ENCODE results near the gene TP53. TPM values are rescaled to one million over a fixed set of nuclear protein-coding genes. Genes with fewer than 3 reads are reported as not detected.

TP53 gene
- total RNA-seq, 4 donors from 2014 or later, result 14.7 to 16.3 (median 15.6) TPM

GRCh38 chr17:7707446-7707845, 20.2 kb upstream of the TP53 start:
- Histone ChIP-seq H3K4me1 (peaks cover 0 to 25% (median 11%) of the 10 kb centered on the region in 3 donors), H3K27ac (no peak overlapping the region), H3K36me3 (peaks cover 0 to 8% of the 10 kb centered on the region in 2 donors), H3K27me3 (peaks cover 100% of the 10 kb centered on the region), H3K9me3 (no peaks in the 10 kb centered on the region), H3K4me3 (no peak overlapping the region)
- no CpG with 5 or more reads among the region's 9 CpGs for WGBS, 2 donors (ENCODE audit: low coverage in 1 of 2)
- no peak for ATAC-seq
- TF ChIP-seq CTCF (IDR thresholded peaks at IDR 0.05) (no peak), EP300 (IDR thresholded peaks at IDR 0.05) (no peak), POLR2AphosphoS5 (IDR thresholded peaks at IDR 0.05) (no peak), POLR2A (IDR thresholded peaks at IDR 0.05) (no peak)

GRCh38 chr17:7706631-7707354, 19.5 kb upstream of the TP53 start:
- Histone ChIP-seq H3K27me3 (peaks cover 100% of the 10 kb centered on the region), H3K36me3 (peaks cover 0 to 15% of the 10 kb centered on the region in 2 donors), H3K27ac (no peak overlapping the region), H3K9me3 (no peaks in the 10 kb centered on the region), H3K4me3 (no peak overlapping the region), H3K4me1 (peaks cover 0 to 25% (median 11%) of the 10 kb centered on the region in 3 donors)
- ATAC-seq, result no peak
- WGBS, 2 donors (ENCODE audit: low coverage in 1 of 2), result 95% methylated on average over 2 of the region's 3 CpGs; no CpG with 5 or more reads in 1 of the 2 donors
- TF ChIP-seq EP300 (IDR thresholded peaks at IDR 0.05) (no peak), CTCF (IDR thresholded peaks at IDR 0.05) (no peak), POLR2AphosphoS5 (IDR thresholded peaks at IDR 0.05) (no peak), POLR2A (IDR thresholded peaks at IDR 0.05) (no peak)

GRCh38 chr17:7705269-7706255, 18.3 kb upstream of the TP53 start:
- ATAC-seq, result peak; percentile 24
- Histone ChIP-seq H3K27ac (no peak overlapping the region), H3K4me3 (peak overlapping the region in 1 of 2 donors; percentile 48), H3K36me3 (peaks cover 0 to 27% of the 10 kb centered on the region in 2 donors), H3K9me3 (no peaks in the 10 kb centered on the region), H3K4me1 (peaks cover 0 to 25% (median 11%) of the 10 kb centered on the region in 3 donors), H3K27me3 (peaks cover 98% of the 10 kb centered on the region)
- TF ChIP-seq POLR2AphosphoS5 (IDR thresholded peaks at IDR 0.05) (no peak), CTCF (IDR thresholded peaks at IDR 0.05) (no peak), EP300 (IDR thresholded peaks at IDR 0.05) (no peak), POLR2A (IDR thresholded peaks at IDR 0.05) (no peak)
- 10 to 17% methylated on average over 4 to 8 of the region's 50 CpGs for WGBS, 2 donors (ENCODE audit: low coverage in 1 of 2)

- Histone ChIP-seq H3K27me3 (peaks cover 90% of the 10 kb centered on the region), H3K36me3 (peaks cover 0 to 35% of the 10 kb centered on the region in 2 donors), H3K9me3 (no peaks in the 10 kb centered on the region), H3K4me3 (peak within 1 kb of the TSS in 1 of 2 donors; percentile 48), H3K27ac (no peak within 1 kb of the TSS), H3K4me1 (peaks cover 0 to 25% (median 11%) of the 10 kb centered on the region in 3 donors)
- ATAC-seq, result no peak
- WGBS, 2 donors (ENCODE audit: low coverage in 1 of 2), result 0 to 11% methylated on average over 2 to 3 of the region's 45 CpGs
- TF ChIP-seq POLR2A (IDR thresholded peaks at IDR 0.05) (no peak), EP300 (IDR thresholded peaks at IDR 0.05) (no peak), POLR2AphosphoS5 (IDR thresholded peaks at IDR 0.05) (no peak), CTCF (IDR thresholded peaks at IDR 0.05) (no peak)
Observed at GRCh38 chr17:7704601-7705268, 17.4 kb upstream of the TP53 start, which contains the start of gene EFNB3. EFNB3 (plus strand) TSS chr17:7705202; CDS start chr17:7705599, 397 bp downstream.
